Left colon (tissue), 2 donors: ENCODE results near the gene TNNC1. TPM values are rescaled to one million over a fixed set of nuclear protein-coding genes. Genes with fewer than 3 reads are reported as not detected.

Experiments used
- ATAC-seq: fragments of 200-7000 bp; cut with Tn5 transposase; one replicate; pipeline ENCODE4 v1.9.1; 2020; ENCODE audit warnings: mild to moderate bottlenecking, moderate library complexity
- DNase-seq, 2 donors: peaks; one replicate each; pipeline ENCODE4 v3.0.0-alpha.2; 2020
- intact Hi-C, 2 donors: fragments of 100-400 bp; cut with DNase I in 1 of 2; cut with micrococcal nuclease in 1 of 2; formaldehyde crosslinking; loops; one replicate each; pipeline versions ENCODE4 v1.11.2 to v1.14.0; 2022; cut with DNase I, micrococcal nuclease
- total RNA-seq, 2 donors: library from RNA; stranded (reverse); fragmentation: NEBNext Ultra II Directional; extraction: Animal tissue kit (Norgen Biotek cat#: 25700); gene quantifications; one replicate each; pipeline ENCODE4 v1.2.1, GENCODE V29; 2021
- donor health status: DM: no; HTN: no; CAD: no.
- donor health status: DM: yes; HTN: yes; CAD: no.

Gene TNNC1
- total RNA-seq, 2 donors from 2014 or later, result 0.64 to 4.6 TPM

- ATAC-seq, result no peak
- no peak for DNase-seq
- intact Hi-C loops, result no loop called here
Observed at GRCh38 chr3:52436500-52437149, 17.2 kb downstream of the TNNC1 start.

GRCh38 chr3:52435246-52436101 lies 18.4 kb downstream of the TNNC1 start:
- no peak for ATAC-seq
- DNase-seq, result no peak
- intact Hi-C loops, result no loop called here

- intact Hi-C loops, result no loop called here
- no peak for ATAC-seq
- DNase-seq, result no peak
Observed at GRCh38 chr3:52434491-52435115, 19.2 kb downstream of the TNNC1 start.

- ATAC-seq (no peak), DNase-seq (no peak)
- intact Hi-C loops, result no loop called here
Observed at GRCh38 chr3:52433996-52434479, 19.8 kb downstream of the TNNC1 start.

GRCh38 chr3:52433328-52433995 lies 20.4 kb downstream of the TNNC1 start:
- DNase-seq (no peak), ATAC-seq (peak; percentile 50)
- intact Hi-C loops, result no loop called here

- no peak for ATAC-seq
- peak in 1 of 2 donors; percentile 17 for DNase-seq
- intact Hi-C loops, result no loop called here
Observed at GRCh38 chr3:52432691-52433141, 21.1 kb downstream of the TNNC1 start.

- ATAC-seq, result no peak
- DNase-seq, result peak in 1 of 2 donors; percentile 1
- intact Hi-C loops, result no loop called here
Observed at GRCh38 chr3:52432225-52432624, 21.6 kb downstream of the TNNC1 start.

GRCh38 chr3:52431459-52432223 lies 22.2 kb downstream of the TNNC1 start:
- intact Hi-C loops, result no loop called here
- ATAC-seq, result no peak
- DNase-seq, result no peak

GRCh38 chr3:52430416-52430810 lies 23.4 kb downstream of the TNNC1 start:
- intact Hi-C loops, result no loop called here
- peak in 1 of 2 donors; percentile 1 for DNase-seq
- ATAC-seq, result no peak

- intact Hi-C loops, result no loop called here
- ATAC-seq (no peak), DNase-seq (peak in 1 of 2 donors; percentile 11)
Observed at GRCh38 chr3:52429779-52430415, 23.9 kb downstream of the TNNC1 start.

GRCh38 chr3:52429031-52429430 lies 24.8 kb downstream of the TNNC1 start:
- DNase-seq (peak in 1 of 2 donors; percentile 20), ATAC-seq (no peak)
- intact Hi-C loops, result no loop called here

- intact Hi-C loops, result no loop called here
- DNase-seq (peak; percentile 46 to 62), ATAC-seq (peak; percentile 86)
Observed at GRCh38 chr3:52428151-52429005, 25.5 kb downstream of the TNNC1 start.

GRCh38 chr3:52423173-52423572 lies 30.7 kb downstream of the TNNC1 start:
- ATAC-seq, result peak; percentile 48

GRCh38 chr3:52422669-52423068 lies 31.2 kb downstream of the TNNC1 start:
- intact Hi-C loops, result no loop called here
- ATAC-seq, result no peak
- no peak for DNase-seq

More at GRCh38 chr3:52423173-52423572, 30.7 kb downstream of the TNNC1 start:
- intact Hi-C loops, result no loop called here
- no peak for DNase-seq

GRCh38 chr3:52420388-52420787 lies 33.5 kb downstream of the TNNC1 start:
- intact Hi-C loops, result no loop called here
- no peak for ATAC-seq
- no peak for DNase-seq

- intact Hi-C loops, result no loop called here
- DNase-seq (no peak), ATAC-seq (no peak)
Observed at GRCh38 chr3:52415800-52416199, 38.0 kb downstream of the TNNC1 start.

GRCh38 chr3:52408466-52408865 lies 45.4 kb downstream of the TNNC1 start:
- ATAC-seq (no peak), DNase-seq (no peak)
- intact Hi-C loops, result no loop called here
